ENCODE measurements around the gene CBX8. TPM values are rescaled to one million over a fixed set of nuclear protein-coding genes. Genes with fewer than 3 reads are reported as not detected.
A peak's percentile ranks its signal among the peaks of the same experiment; 100 is the strongest.

Gene CBX8
- total and polyA plus RNA-seq, 2 of the 13 experiments (the other 11 are each of a cell fraction or from before 2014, with no cell fraction given), result 0.34 to 12.6 TPM

DNA sequence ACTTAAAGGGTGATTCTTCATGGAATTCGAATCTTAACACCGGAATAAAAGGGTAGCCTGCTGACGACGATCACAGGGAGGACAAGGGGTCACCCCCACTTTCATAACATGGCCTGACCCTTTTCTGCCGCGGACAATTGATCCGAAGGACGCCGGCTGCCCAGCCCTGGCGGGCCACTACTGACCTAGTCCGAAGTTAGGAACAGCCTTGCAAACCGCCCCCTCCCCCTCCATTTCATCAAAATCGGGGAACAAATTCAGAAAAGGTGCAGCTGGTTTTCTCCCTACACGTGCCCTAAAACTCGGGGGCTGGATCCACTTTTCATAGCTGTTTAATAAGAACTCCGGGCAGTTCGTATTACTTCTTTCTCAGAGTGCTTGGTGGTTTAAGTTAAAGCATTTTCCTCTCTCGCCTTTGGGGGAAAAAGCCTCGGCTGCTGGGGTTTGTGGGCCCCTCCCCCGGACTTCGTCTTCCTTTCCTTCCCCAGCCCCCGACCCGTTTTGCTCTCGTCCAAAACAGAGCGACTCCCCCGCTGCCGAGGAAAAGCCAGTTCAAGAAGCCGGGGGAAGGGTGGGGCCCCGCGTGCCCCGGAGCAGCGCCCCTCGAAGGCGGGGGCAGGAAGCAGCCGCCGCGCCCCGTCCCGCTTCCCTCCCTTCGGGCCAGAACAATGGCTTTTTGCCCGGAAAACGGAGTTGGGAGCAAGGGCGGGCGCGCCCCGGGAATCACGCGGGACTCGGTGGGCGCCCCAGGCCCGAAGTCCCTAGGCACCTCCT lies 19.6 kb downstream of the CBX8 start (continued):
- TF ChIP-seq FUBP1 (CRISPR knock-in tag; IDR thresholded peaks at IDR 0.05; ENCODE audit: borderline replicate concordance) (no peak), TEAD3 (CRISPR knock-in tag; optimal IDR thresholded peaks at IDR 0.05; ENCODE audit: borderline replicate concordance) (peak; percentile 46), ZFP36L1 (CRISPR knock-in tag; IDR thresholded peaks at IDR 0.05) (0 out of 2 replicates have a peak, but pooled peaks have one; percentile 16), XBP1 (CRISPR knock-in tag; IDR thresholded peaks at IDR 0.05) (no peak), MAFG (CRISPR knock-in tag; IDR thresholded peaks at IDR 0.05) (no peak), TCF7L2 (IDR thresholded peaks at IDR 0.05; ENCODE audit: low read depth, low read length) (no peak), ZBTB43 (CRISPR knock-in tag; conservative IDR thresholded peaks at IDR 0.05) (no peak), MAF1 (CRISPR knock-in tag; IDR thresholded peaks at IDR 0.05; ENCODE audit: borderline replicate concordance) (peak; percentile 74; the same call in 1 of the 2 replicates), PAF1 (CRISPR knock-in tag; IDR thresholded peaks at IDR 0.05) (no peak), ZNF768 (CRISPR knock-in tag; IDR thresholded peaks at IDR 0.05) (peak; percentile 44; the same call in 1 of the 2 replicates), HIVEP1 (CRISPR knock-in tag; IDR thresholded peaks at IDR 0.05) (0 out of 2 replicates have a peak, but pooled peaks have one; percentile 22), SAP130 (CRISPR knock-in tag; IDR thresholded peaks at IDR 0.05; ENCODE audit: low read depth) (peak; percentile 30; the same call in 1 of the 2 replicates), KAT2B (IDR thresholded peaks at IDR 0.05; ENCODE audit: borderline replicate concordance, low read depth, low read length) (no peak), BHLHE40 (IDR thresholded peaks at IDR 0.05; ENCODE audit: low read length) (no peak), PPARG (CRISPR knock-in tag; conservative IDR thresholded peaks at IDR 0.05) (0 out of 2 replicates have a peak, but pooled peaks have one; percentile 18), ZNF747 (CRISPR knock-in tag; IDR thresholded peaks at IDR 0.05; ENCODE audit: borderline replicate concordance) (no peak; the same call in 1 of the 2 replicates), ZNF607 (CRISPR knock-in tag; IDR thresholded peaks at IDR 0.05; ENCODE audit: borderline replicate concordance) (no peak; the same call in 1 of the 2 replicates), ZNF572 (CRISPR knock-in tag; IDR thresholded peaks at IDR 0.05) (peak; percentile 88), TAF1 (CRISPR knock-in tag; IDR thresholded peaks at IDR 0.05) (peak; percentile 4; the same call in 1 of the 2 replicates), GPN1 (CRISPR knock-in tag; IDR thresholded peaks at IDR 0.05; ENCODE audit: borderline replicate concordance) (no peak)
- TF ChIP-seq, protein P1, sequence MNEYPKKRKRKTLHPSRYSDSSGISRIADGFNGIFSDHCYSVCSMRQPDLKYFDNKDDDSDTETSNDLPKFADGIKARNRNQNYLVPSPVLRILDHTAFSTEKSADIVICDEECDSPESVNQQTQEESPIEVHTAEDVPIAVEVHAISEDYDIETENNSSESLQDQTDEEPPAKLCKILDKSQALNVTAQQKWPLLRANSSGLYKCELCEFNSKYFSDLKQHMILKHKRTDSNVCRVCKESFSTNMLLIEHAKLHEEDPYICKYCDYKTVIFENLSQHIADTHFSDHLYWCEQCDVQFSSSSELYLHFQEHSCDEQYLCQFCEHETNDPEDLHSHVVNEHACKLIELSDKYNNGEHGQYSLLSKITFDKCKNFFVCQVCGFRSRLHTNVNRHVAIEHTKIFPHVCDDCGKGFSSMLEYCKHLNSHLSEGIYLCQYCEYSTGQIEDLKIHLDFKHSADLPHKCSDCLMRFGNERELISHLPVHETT (CRISPR knock-in tag; conservative IDR thresholded peaks at IDR 0.05), result peak; percentile 42; the same call in 1 of the 2 replicates
- TF ChIP-seq, protein P2, sequence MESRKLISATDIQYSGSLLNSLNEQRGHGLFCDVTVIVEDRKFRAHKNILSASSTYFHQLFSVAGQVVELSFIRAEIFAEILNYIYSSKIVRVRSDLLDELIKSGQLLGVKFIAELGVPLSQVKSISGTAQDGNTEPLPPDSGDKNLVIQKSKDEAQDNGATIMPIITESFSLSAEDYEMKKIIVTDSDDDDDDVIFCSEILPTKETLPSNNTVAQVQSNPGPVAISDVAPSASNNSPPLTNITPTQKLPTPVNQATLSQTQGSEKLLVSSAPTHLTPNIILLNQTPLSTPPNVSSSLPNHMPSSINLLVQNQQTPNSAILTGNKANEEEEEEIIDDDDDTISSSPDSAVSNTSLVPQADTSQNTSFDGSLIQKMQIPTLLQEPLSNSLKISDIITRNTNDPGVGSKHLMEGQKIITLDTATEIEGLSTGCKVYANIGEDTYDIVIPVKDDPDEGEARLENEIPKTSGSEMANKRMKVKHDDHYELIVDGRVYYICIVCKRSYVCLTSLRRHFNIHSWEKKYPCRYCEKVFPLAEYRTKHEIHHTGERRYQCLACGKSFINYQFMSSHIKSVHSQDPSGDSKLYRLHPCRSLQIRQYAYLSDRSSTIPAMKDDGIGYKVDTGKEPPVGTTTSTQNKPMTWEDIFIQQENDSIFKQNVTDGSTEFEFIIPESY (CRISPR knock-in tag; IDR thresholded peaks at IDR 0.05), result no peak

All from HepG2 (cell line).